Pancreas (tissue), 10 donors: ENCODE measurements around the gene CHPF2. TPM values are rescaled to one million over a fixed set of nuclear protein-coding genes. Genes with fewer than 3 reads are reported as not detected.

ENCODE experiments used
- ATAC-seq, 4 donors: fragments of 200-7000 bp; cut with Tn5 transposase; one replicate each; pipeline versions ENCODE4 v1.8.0 to v1.9.1; 2020; ENCODE audit warnings: mild to moderate bottlenecking in 4 of 4, moderate library complexity in 4 of 4
- DNase-seq, 6 donors: peaks; one replicate each; pipeline ENCODE4 v3.0.0-alpha.2; 2020
- FAIRE-seq: peaks from 2 replicates; lab custom pipeline; 2012; peaks lifted over from hg19 to GRCh38; lab: Jason Lieb, UNC
- H3K27ac ChIP-seq, 4 donors: fragments of 200-600 bp; sonication (generic); 1 replicate in 3 of 4; 2 replicates in 1 of 4; pipeline versions ENCODE4 v1.5.0 to v1.8.0; 2020
- H3K27me3 ChIP-seq, 4 donors: fragments of 200-600 bp; one replicate each; pipeline ENCODE4 v1.8.0; 2021
- H3K36me3 ChIP-seq, 3 donors: fragments of 200-600 bp; sonication (generic) in 1 of 3; one replicate each; pipeline versions ENCODE4 v1.5.0 to v1.8.0; 2020 to 2021
- H3K4me1 ChIP-seq, 3 donors: fragments of 200-600 bp; one replicate each; pipeline ENCODE4 v1.8.0; 2021
- H3K4me3 ChIP-seq, 4 donors: fragments of 200-600 bp; sonication (generic) in 2 of 4; one replicate each; pipeline versions ENCODE4 v1.5.0 to v1.8.0; 2020 to 2021
- H3K9me3 ChIP-seq, 4 donors: fragments of 200-600 bp; one replicate each; pipeline ENCODE4 v1.8.0; 2021
- WGBS, 2 donors: extraction: QIAGEN DNeasy Blood & Tissue Kit; methylation state at CpG; one replicate each; pipeline ENCODE4 v1.1.7; 2013; 5-methylcytosine and 5-hydroxymethylcytosine counted together
- intact Hi-C, 3 donors: fragments of 100-400 bp; cut with DNase I; formaldehyde crosslinking; loops; one replicate each; pipeline versions ENCODE4 v1.11.1 to v1.14.2; 2022
- polyA plus RNA-seq, 2 donors: library from polyadenylated mRNA; stranded (reverse); fragments of 200-250 nt; gene quantifications; one replicate each; pipeline ENCODE4 v1.2.3, GENCODE V29; 2013
- total RNA-seq, 6 donors: library from RNA; stranded (reverse); fragmentation: NEBNext Ultra II Directional in 4 of 6; extraction: Animal tissue kit (Norgen Biotek cat#: 25700) in 4 of 6; gene quantifications; one replicate each; pipeline versions ENCODE4 v1.2.1 to v1.2.4, GENCODE V29; 2021 to 2023
- TF ChIP-seq, protein P1 (sequence below), 4 donors: fragments of 200-600 bp; sonication (generic) in 3 of 4; IDR thresholded peaks; one replicate each; pipeline versions ENCODE4 v1.5.0 to v1.8.0; 2021; ENCODE audit warnings: antibody characterized with exemption in 4 of 4
- donor health status: healthy with polysubstance abuse.
- donor health status: DM: no; HTN: no; CAD: no; lungs with moderate emphysema.
- donor health status: DM: no; HTN: no; CAD: no.
- donor health status: control.
- donor health status: control.
- donor health status: Bipolar disorder and iron deficiency.
- donor health status: DM: yes; HTN: yes; CAD: no.
- donor health status: DM: no; HTN: no; CAD: no.
- donor health status: DM: no; HTN: no; CAD: no.
- donor health status: DM: yes; HTN: yes; CAD: no.

The CHPF2 gene
- total and polyA plus RNA-seq, 8 donors, result 12.8 to 38.6 (median 21.7) TPM

DNA sequence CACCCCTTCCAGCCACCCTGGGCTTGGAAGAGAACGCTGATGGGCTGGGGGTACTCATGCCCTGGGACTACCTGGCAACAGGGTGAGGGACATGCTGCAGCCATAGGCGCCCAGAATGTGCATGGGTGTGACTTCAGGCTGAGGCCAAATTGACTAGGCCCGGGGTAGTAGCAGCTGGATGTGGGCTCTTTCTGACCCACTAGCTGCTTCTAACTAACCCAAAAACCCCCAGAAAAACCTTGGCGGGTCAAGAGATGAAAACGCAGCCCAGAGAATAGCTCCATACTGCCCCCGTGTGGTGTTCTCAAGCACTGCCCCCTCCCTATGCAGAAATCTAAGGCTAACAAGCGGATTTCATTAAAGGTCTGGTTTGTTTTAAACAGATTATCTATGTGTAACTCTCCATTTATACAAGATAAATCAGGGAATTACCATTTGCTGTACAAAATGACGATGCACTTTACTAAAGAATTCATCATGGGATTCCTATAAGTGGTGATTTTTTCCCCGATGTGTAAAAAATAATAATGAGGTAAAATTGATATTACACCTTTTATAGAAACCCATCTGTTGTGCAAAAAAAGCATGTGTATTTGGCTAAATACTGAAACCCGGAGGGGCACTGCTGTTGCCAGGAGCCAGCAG lies 12.0 kb downstream of the CHPF2 start:
- no peaks in the 10 kb centered on the region for H3K36me3 ChIP-seq
- ATAC-seq, result peak in 3 of 4 donors; percentile 22 to 48 (median 44)
- DNase-seq, result peak in 2 of 6 donors; percentile 55 to 68
- no peaks in the 10 kb centered on the region for H3K9me3 ChIP-seq
- H3K27ac ChIP-seq, result no peak overlapping the region
- H3K4me3 ChIP-seq, result no peak overlapping the region
- H3K27me3 ChIP-seq, result no peaks in the 10 kb centered on the region
- FAIRE-seq, result no peak
- intact Hi-C loops, result loop anchor here in 2 of 3 donors (5.0 to 10.0 kb wide), 2 partner anchors 58 to 60 kb away; no protein-coding TSS in a partner anchor
- 20 to 23% methylated on average over 10 of the region's 10 CpGs for WGBS, 2 donors
- TF ChIP-seq, protein P1, sequence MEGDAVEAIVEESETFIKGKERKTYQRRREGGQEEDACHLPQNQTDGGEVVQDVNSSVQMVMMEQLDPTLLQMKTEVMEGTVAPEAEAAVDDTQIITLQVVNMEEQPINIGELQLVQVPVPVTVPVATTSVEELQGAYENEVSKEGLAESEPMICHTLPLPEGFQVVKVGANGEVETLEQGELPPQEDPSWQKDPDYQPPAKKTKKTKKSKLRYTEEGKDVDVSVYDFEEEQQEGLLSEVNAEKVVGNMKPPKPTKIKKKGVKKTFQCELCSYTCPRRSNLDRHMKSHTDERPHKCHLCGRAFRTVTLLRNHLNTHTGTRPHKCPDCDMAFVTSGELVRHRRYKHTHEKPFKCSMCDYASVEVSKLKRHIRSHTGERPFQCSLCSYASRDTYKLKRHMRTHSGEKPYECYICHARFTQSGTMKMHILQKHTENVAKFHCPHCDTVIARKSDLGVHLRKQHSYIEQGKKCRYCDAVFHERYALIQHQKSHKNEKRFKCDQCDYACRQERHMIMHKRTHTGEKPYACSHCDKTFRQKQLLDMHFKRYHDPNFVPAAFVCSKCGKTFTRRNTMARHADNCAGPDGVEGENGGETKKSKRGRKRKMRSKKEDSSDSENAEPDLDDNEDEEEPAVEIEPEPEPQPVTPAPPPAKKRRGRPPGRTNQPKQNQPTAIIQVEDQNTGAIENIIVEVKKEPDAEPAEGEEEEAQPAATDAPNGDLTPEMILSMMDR (IDR thresholded peaks at IDR 0.05), result peak; percentile 73 to 87 (median 84)
- peaks cover 12 to 20% (median 19%) of the 10 kb centered on the region in 3 donors for H3K4me1 ChIP-seq

DNA sequence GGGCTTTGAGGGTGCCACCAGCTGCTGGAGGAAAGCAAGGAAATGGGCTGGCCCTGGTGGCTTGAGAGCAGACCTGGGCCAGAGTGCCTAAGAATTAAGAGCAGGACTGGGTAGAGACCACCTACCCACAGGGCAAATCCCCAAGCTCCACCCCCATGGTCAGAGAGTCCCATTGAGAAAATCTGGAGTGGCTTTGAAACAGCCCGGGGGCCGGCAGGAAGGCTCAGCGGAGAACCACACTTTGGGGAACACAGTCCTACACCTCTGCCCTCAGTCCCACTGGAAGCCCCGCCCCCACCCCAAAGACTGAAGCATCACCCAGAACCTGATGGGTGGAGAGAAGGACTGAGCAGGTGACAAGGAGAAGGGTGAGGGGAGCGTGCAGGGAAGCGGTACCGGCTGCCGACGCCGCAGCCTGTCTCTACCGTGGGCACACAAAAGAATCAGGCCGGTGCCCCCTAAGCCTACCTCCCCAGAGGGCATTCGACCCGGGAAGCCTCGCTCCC lies 12.6 kb downstream of the CHPF2 start:
- ATAC-seq (no peak), DNase-seq (no peak), FAIRE-seq (no peak)
- intact Hi-C loops, result loop anchor here in 2 of 3 donors (5.0 to 10.0 kb wide), 2 partner anchors 57 to 60 kb away; no protein-coding TSS in a partner anchor
- TF ChIP-seq, protein P1 (IDR thresholded peaks at IDR 0.05), result no peak
- 20 to 22% methylated on average over 10 to 15 of the region's 15 CpGs for WGBS, 2 donors
- Histone ChIP-seq H3K27ac (no peak overlapping the region), H3K4me1 (peaks cover 16 to 25% (median 20%) of the 10 kb centered on the region in 3 donors), H3K4me3 (peak overlapping the region in 2 of 4 donors; percentile 29 to 39), H3K36me3 (no peaks in the 10 kb centered on the region), H3K9me3 (no peaks in the 10 kb centered on the region), H3K27me3 (no peaks in the 10 kb centered on the region)

DNA sequence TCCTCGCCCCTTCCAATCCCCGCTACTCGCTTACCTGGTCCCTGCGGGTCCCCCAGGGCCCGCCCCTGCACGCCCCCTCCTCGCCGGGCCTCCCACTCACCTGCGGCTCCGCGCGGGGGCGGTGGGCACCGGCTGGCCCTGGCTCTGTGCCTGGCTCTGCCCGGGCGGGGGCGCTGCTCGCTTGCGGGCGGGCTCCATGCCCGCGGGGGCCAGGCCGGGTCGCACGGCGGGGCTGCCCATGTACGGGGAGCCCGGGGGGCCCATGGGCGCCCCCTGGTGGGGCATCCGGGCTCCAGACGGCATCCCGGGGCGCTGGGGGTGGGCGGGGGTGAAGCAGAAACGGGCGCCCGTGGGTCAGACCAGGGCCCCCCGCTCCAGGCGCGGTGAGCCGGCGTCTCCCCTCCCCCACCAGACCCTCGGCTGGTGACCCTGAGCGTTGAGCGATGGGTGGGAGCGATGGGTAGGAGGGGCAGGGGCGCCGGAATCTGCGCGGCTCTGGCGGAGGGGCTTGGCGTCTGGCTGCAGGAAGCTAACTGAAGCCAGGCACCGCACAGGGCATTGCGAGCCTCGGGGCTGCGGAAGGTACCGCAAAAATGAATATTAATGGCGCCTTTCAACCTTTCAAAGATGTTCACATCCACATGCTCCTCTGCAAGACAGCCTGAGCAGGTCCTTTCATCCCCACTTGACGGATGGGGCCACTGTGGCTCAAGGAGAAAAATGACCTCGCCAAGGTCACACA lies 13.2 kb downstream of the CHPF2 start:
- H3K4me1 ChIP-seq, result peaks cover 22 to 28% (median 23%) of the 10 kb centered on the region in 3 donors
- no peaks in the 10 kb centered on the region for H3K9me3 ChIP-seq
- DNase-seq, result peak in 3 of 6 donors; percentile 43 to 80 (median 66)
- no peak for FAIRE-seq
- WGBS, 2 donors, result 12% methylated on average over 57 to 60 of the region's 60 CpGs
- TF ChIP-seq, protein P1 (IDR thresholded peaks at IDR 0.05), result peak; percentile 33 to 63 (median 46)
- intact Hi-C loops, result loop anchor here in 1 of 3 donors (10.0 kb wide), 1 partner anchor 59 kb away; no protein-coding TSS in a partner anchor
- H3K4me3 ChIP-seq, result peak overlapping the region in 2 of 4 donors; percentile 29 to 39
- no peaks in the 10 kb centered on the region for H3K36me3 ChIP-seq
- peak; percentile 4 to 19 (median 13) for ATAC-seq
- no peak overlapping the region for H3K27ac ChIP-seq
- H3K27me3 ChIP-seq, result no peaks in the 10 kb centered on the region

DNA sequence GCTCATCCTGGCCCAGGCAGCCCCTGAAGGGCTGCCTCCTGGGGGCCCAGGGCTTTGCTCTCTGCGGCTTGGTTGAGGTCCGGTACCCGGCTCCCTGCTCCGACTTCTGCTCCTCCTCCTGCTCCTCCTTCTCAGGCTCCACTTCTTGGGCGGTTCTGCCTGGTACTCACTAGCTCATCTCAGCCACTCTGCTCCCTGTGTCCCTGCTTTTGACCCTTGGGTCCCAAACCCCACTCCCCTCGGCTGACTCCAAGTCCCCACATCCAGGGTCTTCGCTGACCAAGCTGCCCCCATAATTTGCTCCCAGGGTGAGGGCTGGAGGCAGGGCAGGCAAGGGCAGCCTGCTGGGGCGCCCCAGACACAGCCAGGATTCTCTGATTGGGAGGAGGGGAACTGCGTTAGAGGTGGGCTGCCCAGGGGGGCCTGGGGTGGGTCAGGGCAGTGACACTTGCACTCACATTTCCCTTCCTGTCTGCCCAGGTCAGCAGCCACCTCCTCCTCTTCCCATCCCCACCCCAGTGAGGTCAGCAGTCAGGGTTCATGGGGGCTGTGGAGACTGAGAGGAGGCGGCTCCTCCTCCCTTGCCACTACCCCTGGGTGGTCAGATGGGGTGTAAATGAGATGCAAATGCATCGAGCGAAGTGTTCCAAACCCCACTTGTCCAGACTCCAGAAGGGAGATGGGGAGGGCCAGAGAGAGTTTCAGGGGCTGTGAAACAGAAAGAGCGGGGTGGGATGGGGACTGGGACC lies 14.0 kb downstream of the CHPF2 start:
- 77 to 84% methylated on average over 13 of the region's 13 CpGs for WGBS, 2 donors
- TF ChIP-seq, protein P1 (IDR thresholded peaks at IDR 0.05), result no peak
- Histone ChIP-seq H3K27me3 (no peaks in the 10 kb centered on the region), H3K4me1 (peaks cover 24 to 33% (median 30%) of the 10 kb centered on the region in 3 donors), H3K36me3 (no peaks in the 10 kb centered on the region), H3K27ac (no peak overlapping the region), H3K4me3 (no peak overlapping the region), H3K9me3 (no peaks in the 10 kb centered on the region)
- FAIRE-seq (no peak), DNase-seq (peak in 1 of 6 donors; percentile 49), ATAC-seq (no peak)
- intact Hi-C loops, result loop anchor here in 1 of 3 donors (10.0 kb wide), 1 partner anchor 59 kb away; no protein-coding TSS in a partner anchor
